ENCODE data around the gene STX11. TPM values are rescaled to one million over a fixed set of nuclear protein-coding genes. Genes with fewer than 3 reads are reported as not detected.

Gene STX11
- total RNA-seq, 5 donors from 2014 or later (not counting 1 experiment from before 2014, with no cell fraction given) = 4.3 to 12.6 (median 10.7) TPM

- no peak overlapping the region for H3K4me3 ChIP-seq (ENCODE audit: control insufficient read depth in 1 of 2, extremely low read depth in 1 of 2, low read length in 1 of 2)
- H3K9me3 Mint-ChIP-seq = no peaks in the 10 kb centered on the region
- H3K4me3 Mint-ChIP-seq = no peak overlapping the region
- no CpG with 5 or more reads among the region's 1 CpG for WGBS (ENCODE audit: insufficient coverage)
- no peak overlapping the region for H3K27ac ChIP-seq (ENCODE audit: low read length)
- no peaks in the 10 kb centered on the region for H3K9me3 ChIP-seq
- no peak overlapping the region for H3K27ac Mint-ChIP-seq
- DNase-seq (no peak), ATAC-seq (replicated peaks in 1 of 4) (no peak)
- no peaks in the 10 kb centered on the region for H3K36me3 ChIP-seq (ENCODE audit: control insufficient read depth in 2 of 2, extremely low read depth in 1 of 2, insufficient read depth in 1 of 2, low read length in 1 of 2)
- peaks cover 3 to 7% (median 5%) of the 10 kb centered on the region in 3 donors for H3K4me1 Mint-ChIP-seq
- POLR2A ChIA-PET = no interaction called here
- peaks cover 0 to 7% of the 10 kb centered on the region in 2 experiments for H3K4me1 ChIP-seq (ENCODE audit: control insufficient read depth in 1 of 2, extremely low read depth in 1 of 2, insufficient read depth in 2 of 2, low read length in 2 of 2)
- H3K27me3 ChIP-seq (replicated peaks in 1 of 2; ENCODE audit: control insufficient read depth in 2 of 2, extremely low read depth in 1 of 2, insufficient read depth in 2 of 2, low read length in 1 of 2) = no peaks in the 10 kb centered on the region
- CTCF ChIA-PET = no interaction called here
- H3K36me3 Mint-ChIP-seq = no peaks in the 10 kb centered on the region
- H3K27me3 Mint-ChIP-seq = no peaks in the 10 kb centered on the region
These were observed 5.3 kb upstream of the STX11 start for GRCh38 chr6:144144996-144145395.

GRCh38 chr6:144145541-144145940, 4.8 kb upstream of the STX11 start:
- no CpG with 5 or more reads among the region's 2 CpGs for WGBS (ENCODE audit: insufficient coverage)
- Mint-ChIP-seq H3K4me3 (no peak overlapping the region), H3K36me3 (no peaks in the 10 kb centered on the region), H3K27me3 (no peaks in the 10 kb centered on the region), H3K27ac (no peak overlapping the region), H3K4me1 (peaks cover 3 to 7% (median 5%) of the 10 kb centered on the region in 3 donors), H3K9me3 (no peaks in the 10 kb centered on the region)
- ATAC-seq (replicated peaks in 1 of 4) (no peak), DNase-seq (no peak)
- no peak overlapping the region for H3K4me3 ChIP-seq (ENCODE audit: control insufficient read depth in 1 of 2, extremely low read depth in 1 of 2, low read length in 1 of 2)
- ChIA-PET CTCF (interaction anchor here in 1 of 2 donors (1.1 kb wide), 1 partner anchor 40 kb away, joined by 3 read pairs; no protein-coding TSS in a partner anchor), POLR2A (no interaction called here)
- H3K9me3 ChIP-seq = no peaks in the 10 kb centered on the region
- H3K27me3 ChIP-seq (replicated peaks in 1 of 2; ENCODE audit: control insufficient read depth in 2 of 2, extremely low read depth in 1 of 2, insufficient read depth in 2 of 2, low read length in 1 of 2) = no peaks in the 10 kb centered on the region
- H3K36me3 ChIP-seq (ENCODE audit: control insufficient read depth in 2 of 2, extremely low read depth in 1 of 2, insufficient read depth in 1 of 2, low read length in 1 of 2) = no peaks in the 10 kb centered on the region
- no peak overlapping the region for H3K27ac ChIP-seq (ENCODE audit: low read length)
- peaks cover 0 to 8% of the 10 kb centered on the region in 2 experiments for H3K4me1 ChIP-seq (ENCODE audit: control insufficient read depth in 1 of 2, extremely low read depth in 1 of 2, insufficient read depth in 2 of 2, low read length in 2 of 2)

- WGBS (ENCODE audit: insufficient coverage) = no CpG with 5 or more reads among the region's 4 CpGs
- Histone ChIP-seq H3K27ac (ENCODE audit: low read length) (no peak overlapping the region), H3K36me3 (ENCODE audit: control insufficient read depth in 2 of 2, extremely low read depth in 1 of 2, insufficient read depth in 1 of 2, low read length in 1 of 2) (no peaks in the 10 kb centered on the region), H3K9me3 (no peaks in the 10 kb centered on the region), H3K4me3 (ENCODE audit: control insufficient read depth in 1 of 2, extremely low read depth in 1 of 2, low read length in 1 of 2) (no peak overlapping the region), H3K27me3 (replicated peaks in 1 of 2; ENCODE audit: control insufficient read depth in 2 of 2, extremely low read depth in 1 of 2, insufficient read depth in 2 of 2, low read length in 1 of 2) (no peaks in the 10 kb centered on the region), H3K4me1 (ENCODE audit: control insufficient read depth in 1 of 2, extremely low read depth in 1 of 2, insufficient read depth in 2 of 2, low read length in 2 of 2) (peaks cover 0 to 20% of the 10 kb centered on the region in 2 experiments)
- ChIA-PET POLR2A (no interaction called here), CTCF (no interaction called here)
- Mint-ChIP-seq H3K9me3 (no peaks in the 10 kb centered on the region), H3K27ac (no peak overlapping the region), H3K36me3 (peaks cover 11% of the 10 kb centered on the region), H3K27me3 (no peaks in the 10 kb centered on the region), H3K4me1 (peaks cover 24 to 37% (median 29%) of the 10 kb centered on the region in 3 donors), H3K4me3 (peak overlapping the region in 2 of 3 donors; percentile 2 to 43)
- DNase-seq (no peak), ATAC-seq (replicated peaks in 1 of 4) (no peak)
These were observed 1.4 kb upstream of the STX11 start for GRCh38 chr6:144148886-144149285.

GRCh38 chr6:144149558-144149893, 791 bp upstream of the STX11 start:
- Histone ChIP-seq H3K4me1 (ENCODE audit: control insufficient read depth in 1 of 2, extremely low read depth in 1 of 2, insufficient read depth in 2 of 2, low read length in 2 of 2) (peaks cover 0 to 20% of the 10 kb centered on the region in 2 experiments), H3K36me3 (ENCODE audit: control insufficient read depth in 2 of 2, extremely low read depth in 1 of 2, insufficient read depth in 1 of 2, low read length in 1 of 2) (no peaks in the 10 kb centered on the region), H3K27me3 (replicated peaks in 1 of 2; ENCODE audit: control insufficient read depth in 2 of 2, extremely low read depth in 1 of 2, insufficient read depth in 2 of 2, low read length in 1 of 2) (no peaks in the 10 kb centered on the region), H3K9me3 (no peaks in the 10 kb centered on the region), H3K4me3 (ENCODE audit: control insufficient read depth in 1 of 2, extremely low read depth in 1 of 2, low read length in 1 of 2) (peak overlapping the region in 1 of 2 donors; percentile 73), H3K27ac (ENCODE audit: low read length) (peak overlapping the region; percentile 25)
- ChIA-PET CTCF (no interaction called here), POLR2A (no interaction called here)
- Mint-ChIP-seq H3K27me3 (no peaks in the 10 kb centered on the region), H3K4me3 (peak overlapping the region; percentile 79 to 93 (median 85)), H3K27ac (peak overlapping the region; percentile 68 to 69), H3K9me3 (no peaks in the 10 kb centered on the region), H3K36me3 (peaks cover 11% of the 10 kb centered on the region), H3K4me1 (peaks cover 28 to 40% (median 29%) of the 10 kb centered on the region in 3 donors)
- ATAC-seq (replicated peaks in 1 of 4) (no peak), DNase-seq (no peak)
- 96% methylated on average over 11 of the region's 14 CpGs for WGBS (ENCODE audit: insufficient coverage)

GRCh38 chr6:144150710-144151657, 667 bp downstream of the STX11 start:
- ChIA-PET CTCF (interaction anchor here in 1 of 2 donors (0.5 to 1.6 kb wide), 5 partner anchors 13 to 330 kb away, joined by 3 to 7 read pairs (median 3); no protein-coding TSS in a partner anchor), POLR2A (interaction anchor here in 1 of 2 donors (0.6 to 0.9 kb wide), 2 partner anchors 54 to 182 kb away, joined by 3 read pairs; no protein-coding TSS in a partner anchor)
- Mint-ChIP-seq H3K27ac (peak overlapping the region; percentile 94 to 96), H3K27me3 (no peaks in the 10 kb centered on the region), H3K36me3 (peaks cover 18% of the 10 kb centered on the region), H3K4me3 (peak overlapping the region; percentile 93 to 96 (median 94)), H3K4me1 (peaks cover 29 to 45% (median 31%) of the 10 kb centered on the region in 3 donors), H3K9me3 (no peaks in the 10 kb centered on the region)
- DNase-seq (peak; percentile 18 to 85 (median 50)), ATAC-seq (replicated peaks in 1 of 4) (peak; percentile 75 to 82 (median 80))
- Histone ChIP-seq H3K36me3 (ENCODE audit: control insufficient read depth in 2 of 2, extremely low read depth in 1 of 2, insufficient read depth in 1 of 2, low read length in 1 of 2) (no peaks in the 10 kb centered on the region), H3K27me3 (replicated peaks in 1 of 2; ENCODE audit: control insufficient read depth in 2 of 2, extremely low read depth in 1 of 2, insufficient read depth in 2 of 2, low read length in 1 of 2) (no peaks in the 10 kb centered on the region), H3K4me1 (ENCODE audit: control insufficient read depth in 1 of 2, extremely low read depth in 1 of 2, insufficient read depth in 2 of 2, low read length in 2 of 2) (peaks cover 0 to 24% of the 10 kb centered on the region in 2 experiments), H3K4me3 (ENCODE audit: control insufficient read depth in 1 of 2, extremely low read depth in 1 of 2, low read length in 1 of 2) (peak overlapping the region; percentile 73 to 85), H3K9me3 (no peaks in the 10 kb centered on the region), H3K27ac (ENCODE audit: low read length) (peak overlapping the region; percentile 85)
- WGBS (ENCODE audit: insufficient coverage) = 1% methylated on average over 20 of the region's 30 CpGs

- Histone ChIP-seq H3K4me3 (ENCODE audit: control insufficient read depth in 1 of 2, extremely low read depth in 1 of 2, low read length in 1 of 2) (no peak overlapping the region), H3K27ac (ENCODE audit: low read length) (no peak overlapping the region), H3K4me1 (ENCODE audit: control insufficient read depth in 1 of 2, extremely low read depth in 1 of 2, insufficient read depth in 2 of 2, low read length in 2 of 2) (peaks cover 0 to 32% of the 10 kb centered on the region in 2 experiments), H3K27me3 (replicated peaks in 1 of 2; ENCODE audit: control insufficient read depth in 2 of 2, extremely low read depth in 1 of 2, insufficient read depth in 2 of 2, low read length in 1 of 2) (no peaks in the 10 kb centered on the region), H3K9me3 (no peaks in the 10 kb centered on the region), H3K36me3 (ENCODE audit: control insufficient read depth in 2 of 2, extremely low read depth in 1 of 2, insufficient read depth in 1 of 2, low read length in 1 of 2) (no peaks in the 10 kb centered on the region)
- H3K27ac Mint-ChIP-seq = peak overlapping the region in 1 of 2 donors; percentile 61
- peaks cover 32% of the 10 kb centered on the region for H3K36me3 Mint-ChIP-seq
- ATAC-seq (replicated peaks in 1 of 4) (no peak), DNase-seq (no peak)
- no CpG with 5 or more reads among the region's 6 CpGs for WGBS (ENCODE audit: insufficient coverage)
- no peaks in the 10 kb centered on the region for H3K9me3 Mint-ChIP-seq
- ChIA-PET CTCF (interaction anchor here in 1 of 2 donors (1.1 kb wide), 1 partner anchor 97 kb away, joined by 3 read pairs; no protein-coding TSS in a partner anchor), POLR2A (interaction anchor here (0.6 kb wide), 2 partner anchors 335 to 1591 kb away, joined by 3 read pairs; no protein-coding TSS in a partner anchor)
- no peaks in the 10 kb centered on the region for H3K27me3 Mint-ChIP-seq
- H3K4me3 Mint-ChIP-seq = peak overlapping the region; percentile 25 to 94 (median 93)
- peaks cover 33 to 53% (median 36%) of the 10 kb centered on the region in 3 donors for H3K4me1 Mint-ChIP-seq
These were observed 2.1 kb downstream of the STX11 start for GRCh38 chr6:144152334-144152900.

All from T-cell (primary cell).